HG03521 (cell line): ENCODE data around the gene ZMYND8.

Experiments
- ATAC-seq: cut with Tn5 transposase; IDR thresholded peaks from one replicate; pipeline ENCODE4 v1.9.1; 2021; ENCODE audit warnings: mild to moderate bottlenecking, moderate library complexity; ENCODE audit not compliant: unreplicated experiment

Gene ZMYND8

DNA sequence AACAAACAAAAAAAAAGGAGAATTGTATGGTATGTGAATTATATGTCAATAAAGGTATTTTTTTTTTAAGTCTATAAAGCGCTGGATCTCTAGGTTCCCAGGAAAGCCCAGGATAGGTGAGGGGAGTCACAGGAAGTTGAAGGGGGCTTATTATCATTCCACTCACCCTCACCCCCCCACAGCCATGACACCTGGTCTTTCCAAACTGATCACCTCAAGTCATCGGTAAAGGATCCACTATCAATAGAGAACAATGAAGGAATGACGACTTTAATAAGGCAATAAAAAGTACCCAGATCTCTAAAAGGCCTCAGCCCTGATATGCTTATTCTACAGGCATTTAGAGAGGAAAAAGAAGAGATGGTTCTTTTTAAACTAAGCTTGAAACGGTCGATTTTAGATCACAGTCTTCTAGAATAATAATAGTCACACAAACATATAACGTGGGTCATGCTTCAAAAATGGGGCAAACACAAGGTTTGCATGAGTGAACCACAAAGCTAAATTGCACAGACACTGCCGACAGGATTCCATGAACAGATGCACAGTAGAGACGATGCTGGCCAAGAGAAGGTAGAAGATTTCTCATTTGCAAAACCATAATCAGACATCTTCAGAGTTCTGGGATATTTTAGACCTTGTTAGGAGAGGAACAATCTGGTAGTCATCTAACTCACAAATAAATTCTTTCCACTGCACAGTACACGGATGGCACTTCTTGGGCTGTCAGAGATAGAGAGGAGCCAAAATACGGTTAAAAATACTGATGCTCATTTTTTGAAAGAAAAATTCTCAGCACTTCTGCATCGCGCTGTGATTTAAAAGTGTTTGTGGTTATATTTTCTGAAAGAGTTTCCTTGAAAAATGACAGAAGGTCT, 21.0 kb downstream of the ZMYND8 start:
- ATAC-seq = no peak

DNA sequence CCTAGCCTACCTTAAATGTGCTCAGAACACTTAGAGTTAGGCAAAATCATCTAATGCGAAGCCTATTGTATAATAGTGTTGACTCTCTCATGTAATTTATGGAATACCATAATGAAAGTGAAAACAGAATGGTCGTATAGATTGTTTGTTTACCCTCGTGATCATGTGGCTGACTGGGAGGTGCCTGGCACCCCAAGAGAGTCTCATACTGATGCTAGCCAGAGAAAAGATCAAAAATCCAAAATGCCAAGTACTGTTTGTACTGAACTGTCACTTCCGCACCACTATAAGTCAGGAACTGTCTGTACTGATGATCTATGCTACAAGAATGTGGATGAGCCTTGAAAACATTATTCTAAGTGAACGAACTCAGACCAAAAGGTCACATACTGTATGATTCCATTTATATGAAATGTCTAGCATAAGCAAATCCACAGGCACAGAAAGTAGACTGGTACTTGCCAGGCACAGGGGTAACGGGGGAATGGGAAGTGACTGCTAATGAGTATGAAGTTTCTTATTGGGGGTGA, 22.4 kb downstream of the ZMYND8 start:
- ATAC-seq = no peak

DNA sequence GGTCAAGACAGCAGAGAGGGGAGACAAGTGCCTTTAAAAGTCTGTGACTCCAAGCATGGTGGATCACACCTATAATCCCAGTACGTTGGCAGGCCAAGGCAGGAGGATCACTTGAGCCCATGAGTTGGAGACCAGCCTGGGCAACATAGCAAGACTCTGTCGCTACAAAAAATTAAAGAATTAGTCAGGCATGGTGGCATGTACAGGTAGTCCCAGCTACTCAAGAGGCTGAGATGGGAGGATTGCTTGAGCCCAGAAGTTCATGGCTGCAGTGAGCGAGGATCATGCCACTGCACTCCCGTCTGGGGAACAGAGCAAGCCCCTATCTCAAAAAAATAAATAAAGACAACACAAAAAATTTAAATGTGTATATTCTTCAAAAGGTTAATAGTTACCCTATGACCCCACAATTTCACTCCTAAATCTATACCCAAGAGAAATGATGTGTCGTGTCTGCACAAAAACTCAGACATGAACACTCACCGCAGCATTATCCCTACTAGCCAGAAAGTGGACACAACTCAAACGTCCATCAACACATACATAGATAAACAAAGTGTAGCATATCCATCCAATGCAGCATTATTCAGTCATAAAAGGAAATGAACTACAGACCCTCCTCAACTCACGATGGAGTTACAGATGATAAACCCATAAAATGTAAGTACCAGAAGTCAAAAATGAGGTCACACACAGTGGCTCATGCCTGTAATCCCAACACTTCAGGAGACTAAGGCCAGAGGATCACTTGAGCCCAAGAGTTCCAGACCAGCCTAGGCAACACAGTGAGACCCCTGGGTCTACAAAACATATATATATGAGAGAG, 23.9 kb downstream of the ZMYND8 start:
- no peak for ATAC-seq

DNA sequence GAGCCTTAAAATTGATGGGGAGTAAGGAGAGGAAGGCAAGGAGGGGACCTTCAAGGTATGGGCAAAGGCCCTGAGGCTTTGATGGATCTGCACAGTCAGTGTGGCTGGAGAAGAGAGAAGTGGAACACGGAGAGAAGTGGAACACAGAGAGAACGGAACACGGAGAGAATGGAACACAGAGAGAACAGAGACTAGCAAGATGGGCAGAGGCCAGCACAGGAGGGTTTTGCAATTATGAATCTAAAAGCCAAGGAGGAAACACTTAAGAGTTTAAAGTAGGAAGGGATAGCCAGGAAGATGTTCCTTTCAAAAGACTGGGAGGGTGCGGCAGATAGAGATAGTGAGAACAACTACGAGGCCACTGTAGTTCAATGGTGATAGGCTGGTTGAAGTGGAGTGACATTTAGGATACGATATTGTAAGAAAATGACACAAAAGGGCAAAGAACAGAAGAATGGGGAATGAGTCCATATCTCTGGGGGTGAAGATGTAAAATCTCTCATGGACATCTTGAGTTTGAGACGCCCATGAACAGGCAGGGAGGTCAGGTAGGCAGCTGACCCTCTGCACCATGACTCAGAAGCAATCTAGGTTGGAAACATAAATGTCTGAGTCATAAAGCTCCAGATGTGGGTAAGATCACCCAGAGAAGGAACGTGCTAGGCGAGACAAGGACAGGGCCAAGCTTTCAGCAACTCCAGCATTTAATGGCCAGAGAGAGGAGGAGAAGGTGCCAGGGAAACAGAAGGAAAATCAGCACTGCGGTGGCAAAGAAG, 25.4 kb downstream of the ZMYND8 start:
- no peak for ATAC-seq

DNA sequence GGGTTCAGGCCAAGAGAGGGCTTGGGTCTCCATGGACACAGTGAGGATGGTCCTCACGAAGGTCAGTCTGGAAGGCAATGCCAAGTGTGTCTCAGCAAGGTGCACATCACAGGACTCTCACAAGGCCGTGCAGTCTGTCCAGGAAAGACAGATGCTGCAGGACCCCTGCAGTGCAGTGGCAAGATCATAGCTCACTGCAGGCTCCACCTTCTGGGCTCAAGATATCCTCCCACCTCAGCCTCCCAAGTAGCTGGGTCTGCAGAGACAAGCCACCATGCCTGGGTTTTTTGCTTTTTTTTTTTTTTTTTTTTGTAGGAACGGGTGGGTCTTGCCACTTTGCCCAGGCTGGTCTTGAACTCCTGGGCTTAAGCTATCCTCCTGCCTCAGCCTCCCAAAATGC, 26.4 kb downstream of the ZMYND8 start:
- no peak for ATAC-seq

DNA sequence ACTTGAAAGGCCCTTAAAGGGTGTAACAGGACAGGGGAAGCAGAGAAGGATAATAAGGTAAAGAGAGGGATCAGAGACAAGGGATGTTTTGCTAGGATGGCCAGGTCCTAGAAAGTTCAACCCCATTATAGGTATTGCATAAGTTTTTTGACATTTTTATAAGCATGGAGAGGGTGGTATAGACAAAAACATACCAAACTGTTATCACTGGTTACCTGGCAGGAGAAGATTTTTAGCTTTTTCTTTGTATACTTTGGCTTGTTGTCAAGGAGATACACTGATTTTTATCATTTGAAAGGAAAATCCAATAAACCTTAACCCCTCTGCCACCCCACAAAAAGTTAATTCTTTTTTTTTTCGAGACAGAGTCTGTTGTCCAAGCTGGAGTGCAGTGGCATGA, 28.4 kb downstream of the ZMYND8 start:
- ATAC-seq = no peak

DNA sequence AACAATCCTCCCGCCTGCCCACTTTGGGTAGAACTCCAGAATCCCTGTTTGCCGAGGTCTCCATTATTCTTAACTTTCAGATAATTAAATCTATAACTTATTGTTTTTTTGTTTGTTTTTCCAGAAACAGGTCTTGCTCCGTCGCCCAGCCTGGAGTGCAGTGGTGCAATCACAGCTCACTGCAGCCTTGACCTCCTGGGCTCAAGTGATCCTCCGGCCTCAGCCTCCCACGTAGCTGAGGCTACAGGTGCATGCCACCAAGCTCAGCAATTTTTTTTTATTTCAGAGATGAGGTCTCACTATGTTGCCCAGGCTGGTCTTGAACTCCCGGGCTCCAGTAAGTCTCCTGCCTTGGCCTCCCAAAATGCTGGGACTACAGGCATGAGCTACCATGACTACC, 28.8 kb downstream of the ZMYND8 start:
- no peak for ATAC-seq

DNA sequence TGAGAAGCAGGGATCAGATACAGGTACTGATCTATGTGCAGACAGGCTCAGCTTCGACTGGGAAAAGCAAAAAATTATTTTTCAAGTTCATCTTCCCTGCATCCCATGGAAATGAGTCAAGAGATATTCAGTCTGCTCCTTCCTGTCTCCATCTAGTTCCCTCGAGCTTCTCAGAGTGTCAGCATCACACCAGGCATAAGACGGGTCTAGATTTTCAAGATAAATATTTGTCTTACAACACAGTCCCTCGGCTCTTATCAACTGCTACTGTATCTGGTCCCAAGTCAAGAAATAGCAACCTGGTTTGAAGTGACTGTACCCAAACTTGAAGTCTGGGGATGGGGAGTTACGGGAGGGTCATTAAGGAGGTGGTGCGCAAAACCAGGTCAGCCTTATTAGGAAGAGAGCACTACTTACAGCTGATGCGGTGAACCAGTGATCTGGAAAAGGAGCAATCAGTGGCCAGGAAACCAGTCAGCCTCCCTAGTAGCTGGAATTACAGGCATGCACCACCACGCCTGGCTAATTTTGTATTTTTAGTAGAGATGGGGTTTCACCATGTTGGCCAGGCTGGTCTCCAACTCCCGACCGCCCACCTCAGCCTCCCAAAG, 29.7 kb downstream of the ZMYND8 start:
- no peak for ATAC-seq

DNA sequence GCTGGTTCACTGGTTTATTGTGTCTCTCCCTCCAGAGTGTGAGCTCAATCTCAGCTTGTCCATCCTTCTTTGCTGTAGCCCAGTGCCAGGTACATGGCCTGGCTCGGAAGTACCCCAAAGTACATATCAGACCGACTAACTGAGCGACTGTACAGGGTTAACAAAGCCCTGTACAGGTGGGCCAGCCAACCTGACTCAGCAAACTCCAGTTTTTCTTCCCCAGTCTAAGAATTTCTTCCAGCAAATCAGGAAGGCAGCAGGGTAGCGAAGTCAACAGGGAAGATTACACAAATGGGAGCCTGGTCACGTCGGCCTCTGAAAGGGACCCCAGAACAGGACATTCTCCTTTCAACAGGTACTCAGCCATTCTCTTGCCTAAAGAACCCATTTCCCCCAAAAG, 31.3 kb downstream of the ZMYND8 start:
- ATAC-seq = no peak

DNA sequence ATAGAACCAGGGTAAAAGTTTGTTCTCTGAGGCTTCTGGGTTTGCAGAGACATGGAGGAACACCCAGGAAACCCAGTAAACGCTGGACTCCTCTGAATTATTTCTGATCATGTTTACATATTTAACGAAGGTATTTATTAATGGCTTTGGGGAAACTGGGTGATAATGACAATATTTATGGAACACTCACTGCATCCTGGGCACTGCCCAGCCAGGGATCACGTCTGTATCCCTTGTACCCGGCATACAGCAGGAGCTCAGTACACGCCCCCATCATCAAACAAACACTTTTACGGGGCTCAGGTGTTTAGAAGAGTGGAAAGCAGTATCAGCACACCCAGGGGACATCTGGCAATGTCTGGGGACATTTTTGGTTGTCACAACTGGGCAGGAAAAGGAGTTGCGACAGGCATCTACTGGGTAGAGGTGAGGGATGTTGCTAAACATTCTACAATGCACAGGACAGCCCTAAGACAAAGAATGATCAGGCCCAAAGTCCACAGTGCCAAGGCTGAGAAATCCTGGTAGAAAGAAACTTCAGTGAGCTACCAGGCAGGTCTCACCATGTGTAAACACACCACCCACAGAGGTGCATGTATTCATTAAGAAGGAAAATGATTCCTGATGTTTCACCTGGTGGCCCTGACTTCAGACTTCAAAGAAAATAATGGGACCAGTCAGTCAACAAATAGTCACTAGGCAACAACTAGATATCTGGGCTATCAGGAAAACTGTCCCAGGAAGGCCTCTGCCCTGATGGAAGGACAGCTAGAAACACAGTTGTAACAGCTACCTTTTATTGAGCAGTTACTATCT, 35.3 kb downstream of the ZMYND8 start:
- no peak for ATAC-seq

DNA sequence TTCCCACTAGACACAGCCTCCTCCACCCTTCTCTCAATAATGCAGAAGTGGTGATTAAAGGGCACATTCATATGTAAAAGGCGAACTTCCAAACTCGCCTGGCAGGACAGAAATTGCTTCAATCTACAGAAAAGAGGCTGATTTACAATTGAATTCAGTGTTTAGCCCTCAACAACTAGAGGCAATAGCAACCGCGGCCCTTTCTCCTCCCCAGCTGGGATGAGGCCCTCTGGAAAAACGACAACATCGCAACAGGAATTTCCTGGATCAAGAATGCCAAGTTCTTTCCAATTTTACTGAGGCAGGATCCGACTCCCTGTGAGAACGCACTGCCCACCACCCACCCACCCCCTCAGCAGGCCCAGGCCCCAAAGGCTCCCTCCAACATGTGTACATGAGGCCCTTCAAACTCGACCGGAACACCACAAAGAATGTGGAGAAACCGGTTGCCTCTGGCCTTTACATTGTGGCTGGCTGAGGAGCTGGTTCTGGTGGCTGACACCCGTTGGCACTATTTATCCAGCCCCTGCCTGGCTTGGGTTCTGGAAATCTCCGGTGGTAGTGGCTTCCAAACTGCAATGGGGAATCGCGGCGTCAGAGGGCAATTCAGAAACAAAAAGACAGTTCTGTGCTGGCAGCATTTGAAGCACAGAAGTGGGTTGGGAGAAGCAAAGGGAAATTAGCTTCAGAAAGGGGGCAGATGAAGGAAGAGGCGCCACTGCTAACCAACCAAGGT, 36.8 kb downstream of the ZMYND8 start:
- no peak for ATAC-seq

DNA sequence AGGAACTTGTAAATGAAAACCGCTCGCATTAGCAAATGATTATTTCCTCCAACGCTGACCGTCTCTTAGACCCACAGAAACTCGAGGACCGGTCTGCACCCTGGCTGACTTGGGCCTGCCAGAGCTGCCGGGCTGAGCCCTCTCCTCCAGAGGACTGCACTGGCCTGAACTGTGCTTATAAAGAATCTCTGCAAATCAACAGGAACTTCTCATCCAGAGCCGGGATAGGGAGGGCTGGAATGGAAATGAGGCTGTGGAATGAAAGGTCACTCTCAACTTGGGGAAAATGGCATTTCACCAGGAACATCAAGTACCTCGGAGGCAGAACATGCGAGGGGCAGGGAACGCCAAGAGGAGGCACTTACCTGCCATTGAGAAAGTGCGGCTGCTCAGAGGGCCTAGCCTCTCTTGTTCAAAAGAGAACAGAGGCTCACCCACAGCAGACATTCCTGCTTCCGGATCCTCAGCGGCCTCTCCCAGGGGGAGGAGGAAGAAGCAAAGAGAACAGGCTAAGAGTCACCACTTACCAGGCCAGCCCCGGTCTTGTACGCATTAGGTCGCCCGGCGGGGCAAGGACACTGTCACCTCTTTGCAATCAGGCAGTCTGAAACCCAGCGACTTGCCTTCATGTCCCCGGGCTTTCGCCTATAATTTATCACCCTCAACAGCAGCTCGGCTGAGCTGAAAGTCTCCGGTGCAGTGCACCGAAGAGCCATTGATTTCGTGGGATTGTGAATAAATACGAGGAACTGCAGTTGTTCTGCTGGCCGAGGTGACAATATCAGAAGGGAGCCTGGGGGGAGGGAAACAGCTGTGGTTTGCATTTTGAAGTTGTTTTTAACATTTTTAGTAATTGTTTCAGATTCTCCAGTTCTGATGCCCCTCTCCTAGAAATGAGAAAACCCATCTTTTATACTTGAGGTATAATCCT, 37.6 kb downstream of the ZMYND8 start:
- no peak for ATAC-seq

DNA sequence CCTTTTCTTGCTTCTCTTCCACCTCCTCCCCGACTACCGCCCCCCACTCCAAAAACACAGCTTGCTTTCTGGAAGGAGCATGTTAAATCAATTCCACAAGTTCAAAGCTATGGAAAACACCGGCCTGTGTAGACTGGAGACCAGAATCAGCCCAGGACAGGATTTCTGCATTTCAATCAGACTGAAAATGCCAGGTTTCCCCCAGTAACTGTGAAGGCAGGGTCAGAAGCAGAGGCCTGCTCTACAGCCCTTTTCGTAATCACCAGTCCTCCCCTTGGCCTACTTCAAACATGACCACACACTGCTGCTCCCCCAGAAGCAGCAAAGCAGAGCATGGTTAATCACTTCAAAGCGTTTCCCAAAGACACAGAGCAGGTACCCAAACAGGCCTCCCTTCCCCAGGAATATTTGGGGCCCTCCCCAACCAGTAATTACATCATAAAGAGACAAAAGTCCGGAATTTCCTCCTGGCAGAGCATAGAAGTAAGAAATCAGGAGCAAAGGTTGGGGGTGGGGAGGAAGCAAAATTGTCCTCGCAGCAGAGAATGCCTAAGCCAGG, 38.4 kb downstream of the ZMYND8 start:
- ATAC-seq = no peak

DNA sequence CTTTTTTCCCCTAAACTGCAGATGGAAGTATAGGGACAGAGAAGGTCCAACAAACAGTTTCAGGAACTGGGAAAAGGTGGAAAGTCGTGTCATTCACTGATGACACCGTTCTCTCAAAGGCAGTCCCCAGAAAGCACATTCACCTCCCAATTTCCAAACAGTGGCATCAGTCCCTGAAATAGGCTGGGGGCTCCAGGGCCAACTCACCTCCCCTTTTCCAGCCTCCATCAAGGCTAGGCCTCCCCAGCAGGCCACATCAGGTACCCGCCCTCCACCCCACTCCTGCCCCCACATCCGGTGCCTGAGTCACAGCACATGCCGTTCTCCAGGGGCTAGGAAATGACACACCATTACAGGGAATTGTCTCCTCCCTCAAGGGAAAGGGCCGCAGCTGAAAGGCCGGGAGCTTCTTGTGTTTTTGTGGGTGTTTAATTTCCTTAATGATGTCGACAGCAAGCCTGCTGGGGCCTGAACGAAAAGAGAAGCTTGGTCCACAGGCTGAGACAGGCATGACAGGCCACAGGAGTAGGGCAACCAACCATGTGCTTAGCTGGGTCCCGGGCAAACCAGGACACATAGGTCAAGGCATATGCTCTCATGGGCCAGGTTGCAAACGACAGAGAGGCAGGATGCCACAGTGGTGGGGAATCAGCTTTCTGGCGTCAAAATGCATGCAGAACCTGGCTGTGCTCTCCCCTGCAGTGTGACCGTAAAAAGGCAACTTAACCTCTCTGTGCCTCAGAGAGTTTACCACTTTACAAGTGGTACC, 39.2 kb downstream of the ZMYND8 start:
- no peak for ATAC-seq

DNA sequence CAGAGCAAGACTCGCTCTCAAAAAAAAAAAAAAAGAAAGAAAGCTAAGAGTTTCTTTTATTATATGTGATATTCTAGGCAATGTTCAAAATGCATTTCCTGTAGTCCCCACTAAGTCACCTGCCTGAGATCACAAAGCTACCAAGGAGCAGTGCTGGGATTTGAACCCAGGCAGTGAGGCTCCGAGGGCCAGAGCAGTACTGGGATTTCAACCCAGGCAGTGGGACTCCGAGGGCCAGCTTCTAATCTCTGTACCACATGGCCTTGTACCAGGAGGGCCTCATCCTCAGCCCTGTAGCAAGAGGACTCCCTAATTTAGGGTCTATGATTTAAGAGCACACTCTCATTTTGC, 39.7 kb downstream of the ZMYND8 start:
- no peak for ATAC-seq

DNA sequence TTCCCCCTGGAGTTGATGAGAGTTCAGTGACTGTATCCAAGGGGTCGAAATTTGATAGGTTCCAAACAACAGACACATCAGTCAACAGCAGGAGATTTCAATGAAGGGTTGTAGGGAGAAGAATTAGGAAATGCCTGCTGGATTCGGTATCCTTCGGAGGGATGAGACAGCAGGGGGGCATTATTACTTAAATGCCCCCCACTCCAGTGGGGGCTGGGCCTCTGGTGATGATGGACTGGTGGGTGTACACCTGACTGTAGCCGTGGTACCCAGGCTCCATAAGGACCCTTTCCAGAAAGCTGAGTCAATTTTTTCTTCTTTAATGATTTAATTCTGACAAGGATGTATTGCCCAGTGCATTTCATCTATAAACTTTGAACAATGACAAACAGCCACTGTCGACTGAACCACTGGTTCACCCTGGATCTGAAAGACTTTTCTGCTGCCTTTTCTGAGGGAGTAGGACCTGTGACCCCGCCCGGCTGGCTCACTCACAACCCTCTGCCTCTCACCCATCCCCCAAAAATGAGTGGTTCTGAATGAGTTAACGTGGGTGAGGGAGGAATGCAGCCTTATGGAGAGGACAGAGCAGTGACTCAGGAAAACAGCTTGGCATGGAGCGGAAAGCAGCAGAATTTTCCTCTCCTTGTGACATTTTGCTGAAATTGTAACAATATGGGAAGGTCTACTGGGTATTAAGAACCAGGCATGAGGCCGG, 41.0 kb downstream of the ZMYND8 start:
- no peak for ATAC-seq
